ENCODE measurements around the gene RFC4.

DNA sequence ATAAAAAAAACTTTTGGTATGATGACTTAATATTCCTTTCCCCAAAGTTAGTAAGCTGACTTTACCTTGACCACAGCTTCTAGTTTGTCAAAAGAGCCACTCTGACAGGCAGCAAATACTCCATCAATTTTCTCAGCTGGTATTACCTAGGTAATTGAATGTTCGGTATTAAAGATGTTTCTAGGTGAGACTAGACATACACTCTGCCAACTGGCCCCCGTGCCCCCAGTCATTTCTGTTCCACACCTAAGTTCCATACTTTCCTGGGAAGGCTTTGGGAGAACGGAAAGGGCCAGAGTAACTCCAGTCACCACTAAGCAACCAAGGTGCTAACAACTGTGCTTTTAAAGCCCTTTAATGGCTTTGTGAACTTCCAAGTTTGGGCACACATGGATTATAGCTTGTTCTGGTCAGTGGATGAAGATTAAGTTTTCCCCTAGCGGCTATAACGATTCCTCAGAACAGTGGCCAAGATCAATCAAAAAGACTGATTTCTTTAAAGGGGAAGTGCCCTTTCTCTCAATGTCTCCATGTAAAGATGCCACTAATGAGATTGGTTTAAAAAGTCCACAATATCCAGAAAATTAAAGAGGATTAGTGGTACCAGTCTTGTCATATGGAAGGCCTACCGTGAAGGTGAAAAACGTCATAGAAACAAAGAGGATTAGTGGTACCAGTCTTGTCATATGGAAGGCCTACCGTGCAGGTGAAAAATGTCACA is 15.9 kb downstream of the RFC4 start:
- TF ChIP-seq, protein P1, sequence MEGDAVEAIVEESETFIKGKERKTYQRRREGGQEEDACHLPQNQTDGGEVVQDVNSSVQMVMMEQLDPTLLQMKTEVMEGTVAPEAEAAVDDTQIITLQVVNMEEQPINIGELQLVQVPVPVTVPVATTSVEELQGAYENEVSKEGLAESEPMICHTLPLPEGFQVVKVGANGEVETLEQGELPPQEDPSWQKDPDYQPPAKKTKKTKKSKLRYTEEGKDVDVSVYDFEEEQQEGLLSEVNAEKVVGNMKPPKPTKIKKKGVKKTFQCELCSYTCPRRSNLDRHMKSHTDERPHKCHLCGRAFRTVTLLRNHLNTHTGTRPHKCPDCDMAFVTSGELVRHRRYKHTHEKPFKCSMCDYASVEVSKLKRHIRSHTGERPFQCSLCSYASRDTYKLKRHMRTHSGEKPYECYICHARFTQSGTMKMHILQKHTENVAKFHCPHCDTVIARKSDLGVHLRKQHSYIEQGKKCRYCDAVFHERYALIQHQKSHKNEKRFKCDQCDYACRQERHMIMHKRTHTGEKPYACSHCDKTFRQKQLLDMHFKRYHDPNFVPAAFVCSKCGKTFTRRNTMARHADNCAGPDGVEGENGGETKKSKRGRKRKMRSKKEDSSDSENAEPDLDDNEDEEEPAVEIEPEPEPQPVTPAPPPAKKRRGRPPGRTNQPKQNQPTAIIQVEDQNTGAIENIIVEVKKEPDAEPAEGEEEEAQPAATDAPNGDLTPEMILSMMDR (IDR thresholded peaks at IDR 0.05; ENCODE audit: insufficient read depth, low read depth, low read length): peak; percentile 21
- TF ChIP-seq EZH2 (IDR thresholded peaks at IDR 0.05; ENCODE audit: insufficient read depth, low read length): no peak

Measured in astrocyte (in vitro differentiated cells and primary cell).